ENCODE measurements around the gene CDIP1. TPM values are rescaled to one million over a fixed set of nuclear protein-coding genes. Genes with fewer than 3 reads are reported as not detected.

CDIP1 gene
- total RNA-seq, 2 donors from 2014 or later = 41.8 to 64.4 TPM

- Mint-ChIP-seq H3K9me3 (peaks cover 12% of the 10 kb centered on the region), H3K27ac (peak within 1 kb of the TSS; percentile 85)
Measured at GRCh38 chr16:4475880-4476788, 62.4 kb downstream of the CDIP1 start, which contains the start of gene HMOX2. HMOX2 (plus strand) TSS chr16:4476398; CDS start chr16:4505525, 29,127 bp downstream.

GRCh38 chr16:4474192-4474961, 64.2 kb downstream of the CDIP1 start, which contains the start of gene NMRAL1:
NMRAL1 (minus strand) TSS chr16:4474625; CDS start chr16:4474132, 493 bp downstream.
- H3K4me3 Mint-ChIP-seq = peak within 1 kb of the TSS; percentile 68
- H3K9ac ChIP-seq (ENCODE audit: extremely low read depth, low read length, poor library complexity, severe bottlenecking) = peak within 1 kb of the TSS; percentile 66
- H3K4me1 ChIP-seq (ENCODE audit: control insufficient read depth, insufficient read depth, low read length) = no peaks in the 10 kb centered on the region
- peak; percentile 97 for DNase-seq
- H3K9me3 ChIP-seq (ENCODE audit: control insufficient read depth, low read length) = peaks cover 7% of the 10 kb centered on the region
- TF ChIP-seq CTCF (conservative IDR thresholded peaks at IDR 0.05) = peak; percentile 10
- peaks cover 12% of the 10 kb centered on the region for H3K9me3 Mint-ChIP-seq
- H3K27ac ChIP-seq (ENCODE audit: low read depth, low read length) = no peak within 1 kb of the TSS
- peaks cover 13% of the 10 kb centered on the region for H3K36me3 Mint-ChIP-seq (ENCODE audit: low read depth)
- H3K4me1 Mint-ChIP-seq = peaks cover 7% of the 10 kb centered on the region
- H3K4me3 ChIP-seq (ENCODE audit: low read length) = peak within 1 kb of the TSS; percentile 92
- H3K36me3 ChIP-seq (ENCODE audit: control insufficient read depth, insufficient read depth, low read length) = no peaks in the 10 kb centered on the region
- H3K27me3 ChIP-seq (ENCODE audit: control insufficient read depth, insufficient read depth, low read length, poor library complexity, severe bottlenecking) = no peaks in the 10 kb centered on the region
- 5 to 10% methylated on average over 34 to 60 of the region's 60 CpGs for WGBS, 2 experiments (ENCODE audit: insufficient coverage in 1 of 2, insufficient read length in 1 of 2)
- peaks cover 6% of the 10 kb centered on the region for H3K27me3 Mint-ChIP-seq (ENCODE audit: insufficient read depth)
- peak within 1 kb of the TSS; percentile 86 for H3K27ac Mint-ChIP-seq

More at GRCh38 chr16:4475880-4476788, 62.4 kb downstream of the CDIP1 start, which contains the start of gene HMOX2:
- DNase-seq = peak; percentile 99
- Histone ChIP-seq H3K9ac (ENCODE audit: extremely low read depth, low read length, poor library complexity, severe bottlenecking) (peak within 1 kb of the TSS; percentile 59), H3K36me3 (ENCODE audit: control insufficient read depth, insufficient read depth, low read length) (no peaks in the 10 kb centered on the region), H3K4me1 (ENCODE audit: control insufficient read depth, insufficient read depth, low read length) (no peaks in the 10 kb centered on the region), H3K27me3 (ENCODE audit: control insufficient read depth, insufficient read depth, low read length, poor library complexity, severe bottlenecking) (no peaks in the 10 kb centered on the region), H3K27ac (ENCODE audit: low read depth, low read length) (no peak within 1 kb of the TSS), H3K9me3 (ENCODE audit: control insufficient read depth, low read length) (peaks cover 7% of the 10 kb centered on the region), H3K4me3 (ENCODE audit: low read length) (peak within 1 kb of the TSS; percentile 90)
- H3K4me3 Mint-ChIP-seq = peak within 1 kb of the TSS; percentile 68
- peaks cover 6% of the 10 kb centered on the region for H3K27me3 Mint-ChIP-seq (ENCODE audit: insufficient read depth)
- H3K4me1 Mint-ChIP-seq = peaks cover 7% of the 10 kb centered on the region
- 12 to 19% methylated on average over 44 to 70 of the region's 70 CpGs for WGBS, 2 experiments (ENCODE audit: insufficient coverage in 1 of 2, insufficient read length in 1 of 2)
- peaks cover 11% of the 10 kb centered on the region for H3K36me3 Mint-ChIP-seq (ENCODE audit: low read depth)
- TF ChIP-seq CTCF (conservative IDR thresholded peaks at IDR 0.05) = peak; percentile 66

- H3K4me1 ChIP-seq (ENCODE audit: control insufficient read depth, insufficient read depth, low read length) = no peaks in the 10 kb centered on the region
- H3K9ac ChIP-seq (ENCODE audit: extremely low read depth, low read length, poor library complexity, severe bottlenecking) = no peak overlapping the region
- Mint-ChIP-seq H3K27ac (no peak overlapping the region), H3K27me3 (ENCODE audit: insufficient read depth) (peaks cover 6% of the 10 kb centered on the region), H3K4me3 (peak overlapping the region; percentile 68), H3K4me1 (peaks cover 3% of the 10 kb centered on the region), H3K36me3 (ENCODE audit: low read depth) (peaks cover 18% of the 10 kb centered on the region), H3K9me3 (peaks cover 12% of the 10 kb centered on the region)
- H3K36me3 ChIP-seq (ENCODE audit: control insufficient read depth, insufficient read depth, low read length) = peaks cover 5% of the 10 kb centered on the region
- no peak for DNase-seq
- H3K9me3 ChIP-seq (ENCODE audit: control insufficient read depth, low read length) = peaks cover 7% of the 10 kb centered on the region
- WGBS, 2 experiments (ENCODE audit: insufficient coverage in 1 of 2, insufficient read length in 1 of 2) = 56 to 72% methylated on average over 3 to 4 of the region's 4 CpGs
- H3K27me3 ChIP-seq (ENCODE audit: control insufficient read depth, insufficient read depth, low read length, poor library complexity, severe bottlenecking) = no peaks in the 10 kb centered on the region
- TF ChIP-seq CTCF (conservative IDR thresholded peaks at IDR 0.05) = no peak
- no peak overlapping the region for H3K27ac ChIP-seq (ENCODE audit: low read depth, low read length)
- no peak overlapping the region for H3K4me3 ChIP-seq (ENCODE audit: low read length)
Measured at GRCh38 chr16:4472880-4473279, 65.7 kb downstream of the CDIP1 start.
